SU-DHL-6 (cell line): ENCODE measurements around the gene SLC35F5.

Experiments used
- EZH2phosphoT487 ChIP-seq: fragments of 200-600 bp; sonication (generic), shearing (Covaris generic); conservative IDR thresholded peaks from 2 replicates; pipeline ENCODE4 v1.6.1; 2018; ENCODE audit warnings: mild to moderate bottlenecking, antibody characterized with exemption, low read length, moderate library complexity, mixed read lengths
- TF ChIP-seq, protein P1 (sequence below): fragments of 200-600 bp; sonication (generic); IDR thresholded peaks from one replicate; pipeline ENCODE4 v1.5.1; 2017; ENCODE audit warnings: antibody characterized with exemption, mild to moderate bottlenecking, low read length, moderate library complexity; ENCODE audit not compliant: insufficient read depth, poor library complexity, severe bottlenecking

- TF ChIP-seq, protein P1, sequence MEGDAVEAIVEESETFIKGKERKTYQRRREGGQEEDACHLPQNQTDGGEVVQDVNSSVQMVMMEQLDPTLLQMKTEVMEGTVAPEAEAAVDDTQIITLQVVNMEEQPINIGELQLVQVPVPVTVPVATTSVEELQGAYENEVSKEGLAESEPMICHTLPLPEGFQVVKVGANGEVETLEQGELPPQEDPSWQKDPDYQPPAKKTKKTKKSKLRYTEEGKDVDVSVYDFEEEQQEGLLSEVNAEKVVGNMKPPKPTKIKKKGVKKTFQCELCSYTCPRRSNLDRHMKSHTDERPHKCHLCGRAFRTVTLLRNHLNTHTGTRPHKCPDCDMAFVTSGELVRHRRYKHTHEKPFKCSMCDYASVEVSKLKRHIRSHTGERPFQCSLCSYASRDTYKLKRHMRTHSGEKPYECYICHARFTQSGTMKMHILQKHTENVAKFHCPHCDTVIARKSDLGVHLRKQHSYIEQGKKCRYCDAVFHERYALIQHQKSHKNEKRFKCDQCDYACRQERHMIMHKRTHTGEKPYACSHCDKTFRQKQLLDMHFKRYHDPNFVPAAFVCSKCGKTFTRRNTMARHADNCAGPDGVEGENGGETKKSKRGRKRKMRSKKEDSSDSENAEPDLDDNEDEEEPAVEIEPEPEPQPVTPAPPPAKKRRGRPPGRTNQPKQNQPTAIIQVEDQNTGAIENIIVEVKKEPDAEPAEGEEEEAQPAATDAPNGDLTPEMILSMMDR: no peak
- no peak for TF ChIP-seq EZH2phosphoT487
Measured at GRCh38 chr2:113705982-113706523, 50.4 kb downstream of the SLC35F5 start.
